Stomach (tissue), 9 donors: ENCODE measurements around the gene ISOC1. TPM values are rescaled to one million over a fixed set of nuclear protein-coding genes. Genes with fewer than 3 reads are reported as not detected.
A peak's percentile ranks its signal among the peaks of the same experiment; 100 is the strongest.

Source experiments
- DNase-seq, 2 donors: peaks; one replicate each; pipeline versions ENCODE4 v3.0.0 to v3.0.0-alpha.2; 2013 to 2019
- H3K27ac ChIP-seq, 5 donors: fragments of 200-600 bp in 4 of 5; sonication (generic) in 4 of 5; one replicate each; pipeline ENCODE4 v1.5.1; 2013 to 2019; ENCODE audit warnings: mild to moderate bottlenecking in 1 of 5, moderate library complexity in 1 of 5
- H3K27me3 ChIP-seq, 3 donors: fragments of 200-600 bp; sonication (generic); one replicate each; pipeline ENCODE4 v1.5.1; 2017 to 2019; ENCODE audit warnings: mixed run types in 1 of 3
- H3K36me3 ChIP-seq, 4 donors: fragments of 200-600 bp; sonication (generic); 1 replicate in 3 of 4; 2 replicates in 1 of 4; pipeline ENCODE4 v1.5.1; 2016 to 2019
- H3K4me1 ChIP-seq, 4 donors: fragments of 200-600 bp; sonication (generic); one replicate each; pipeline ENCODE4 v1.5.1; 2016 to 2019
- H3K4me3 ChIP-seq, 4 donors: fragments of 200-600 bp; sonication (generic) in 3 of 4; one replicate each; pipeline ENCODE4 v1.5.1; 2016 to 2019; ENCODE audit warnings: mild to moderate bottlenecking in 1 of 4
- H3K9me3 ChIP-seq, 4 donors: fragments of 200-600 bp; sonication (generic); one replicate each; pipeline ENCODE4 v1.5.1; 2016 to 2019
- EP300 ChIP-seq: sonication (generic); formaldehyde crosslinking; IDR thresholded peaks from one replicate; pipeline ENCODE4 v1.6.1; 2017; ENCODE audit warnings: antibody characterized with exemption
- POLR2A ChIP-seq, 4 donors: fragments of 450-650 bp; IDR thresholded peaks; one replicate each; pipeline ENCODE4 v1.6.1; 2016; ENCODE audit warnings: antibody characterized with exemption in 4 of 4, control low read depth in 2 of 4, mild to moderate bottlenecking in 1 of 4, moderate library complexity in 1 of 4
- POLR2AphosphoS5 ChIP-seq, 3 donors: sonication (generic); formaldehyde crosslinking; IDR thresholded peaks; one replicate each; pipeline ENCODE4 v1.6.1; 2016; ENCODE audit warnings: antibody characterized with exemption in 3 of 3
- WGBS, 5 donors: extraction: QIAGEN DNeasy Blood & Tissue Kit in 3 of 5; methylation state at CpG; one replicate each; pipeline versions ENCODE4 v1.1.5 to v1.1.7; 2013 to 2018; 5-methylcytosine and 5-hydroxymethylcytosine counted together
- intact Hi-C: fragments of 100-400 bp; cut with DNase I; formaldehyde crosslinking; loops from one replicate; pipeline ENCODE4 v1.15.1; 2023; ENCODE audit warnings: low total_unique reads
- polyA plus RNA-seq, 3 donors: library from polyadenylated mRNA; stranded (reverse); fragments of 200-250 nt; gene quantifications; one replicate each; pipeline ENCODE4 v1.2.3, GENCODE V29; 2013
- total RNA-seq, 5 donors: library from RNA; depleted of rRNA; stranded (reverse); fragments of >200 nt; gene quantifications; one replicate each; pipeline versions ENCODE4 v1.1.0 to v1.2.3, GENCODE V29; 2014 to 2016
- TF ChIP-seq, protein P1 (sequence below), 7 experiments: fragments of 450-650 bp in 4 of 7; fragments of 200-600 bp in 3 of 7; sonication (generic) in 3 of 7; IDR thresholded peaks; one replicate each; pipeline ENCODE4 v1.5.1; 2016 to 2019; ENCODE audit warnings: antibody characterized with exemption in 7 of 7, control low read depth in 2 of 7, mild to moderate bottlenecking in 1 of 7
- donor health status: healthy with polysubstance abuse.
- donor health status: Bipolar disorder and iron deficiency.
- donor health status: healthy.

The ISOC1 gene
- total and polyA plus RNA-seq, 8 donors: 3.1 to 39.4 (median 18.3) TPM; not detected in 1

DNA sequence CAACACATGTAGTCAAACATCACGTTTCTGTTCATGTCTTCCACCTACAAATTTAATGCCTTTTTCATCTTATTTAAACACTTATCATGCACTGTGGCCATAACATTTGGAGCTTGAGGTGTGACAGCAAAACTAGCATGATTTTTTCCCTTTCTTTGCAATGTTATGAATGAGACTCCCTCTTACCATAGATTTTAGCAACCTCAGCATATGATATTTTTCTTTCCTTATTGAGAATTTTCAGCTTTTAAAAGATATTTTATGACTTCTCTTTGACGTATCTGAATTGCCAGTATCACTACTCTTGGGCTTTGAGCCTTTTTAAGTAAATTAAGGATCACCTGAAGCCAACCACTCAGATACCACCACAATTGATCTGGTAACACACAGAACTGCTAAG is 32.7 kb upstream of the ISOC1 start:
- DNase-seq: no peak
- TF ChIP-seq, protein P1, sequence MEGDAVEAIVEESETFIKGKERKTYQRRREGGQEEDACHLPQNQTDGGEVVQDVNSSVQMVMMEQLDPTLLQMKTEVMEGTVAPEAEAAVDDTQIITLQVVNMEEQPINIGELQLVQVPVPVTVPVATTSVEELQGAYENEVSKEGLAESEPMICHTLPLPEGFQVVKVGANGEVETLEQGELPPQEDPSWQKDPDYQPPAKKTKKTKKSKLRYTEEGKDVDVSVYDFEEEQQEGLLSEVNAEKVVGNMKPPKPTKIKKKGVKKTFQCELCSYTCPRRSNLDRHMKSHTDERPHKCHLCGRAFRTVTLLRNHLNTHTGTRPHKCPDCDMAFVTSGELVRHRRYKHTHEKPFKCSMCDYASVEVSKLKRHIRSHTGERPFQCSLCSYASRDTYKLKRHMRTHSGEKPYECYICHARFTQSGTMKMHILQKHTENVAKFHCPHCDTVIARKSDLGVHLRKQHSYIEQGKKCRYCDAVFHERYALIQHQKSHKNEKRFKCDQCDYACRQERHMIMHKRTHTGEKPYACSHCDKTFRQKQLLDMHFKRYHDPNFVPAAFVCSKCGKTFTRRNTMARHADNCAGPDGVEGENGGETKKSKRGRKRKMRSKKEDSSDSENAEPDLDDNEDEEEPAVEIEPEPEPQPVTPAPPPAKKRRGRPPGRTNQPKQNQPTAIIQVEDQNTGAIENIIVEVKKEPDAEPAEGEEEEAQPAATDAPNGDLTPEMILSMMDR (IDR thresholded peaks at IDR 0.05): no peak
- TF ChIP-seq POLR2AphosphoS5 (IDR thresholded peaks at IDR 0.05) (no peak), EP300 (no peak), POLR2A (IDR thresholded peaks at IDR 0.05) (no peak)
- Histone ChIP-seq H3K4me1 (peaks cover 0 to 13% (median 0%) of the 10 kb centered on the region in 4 donors), H3K27ac (no peak overlapping the region), H3K36me3 (no peaks in the 10 kb centered on the region), H3K9me3 (peaks cover 0 to 3% (median 0%) of the 10 kb centered on the region in 4 donors), H3K27me3 (peaks cover 0 to 3% (median 0%) of the 10 kb centered on the region in 3 donors), H3K4me3 (no peak overlapping the region)
- intact Hi-C loops: no loop called here
- WGBS, 5 donors: 60 to 72% (median 64%) methylated on average over 2 of the region's 2 CpGs

DNA sequence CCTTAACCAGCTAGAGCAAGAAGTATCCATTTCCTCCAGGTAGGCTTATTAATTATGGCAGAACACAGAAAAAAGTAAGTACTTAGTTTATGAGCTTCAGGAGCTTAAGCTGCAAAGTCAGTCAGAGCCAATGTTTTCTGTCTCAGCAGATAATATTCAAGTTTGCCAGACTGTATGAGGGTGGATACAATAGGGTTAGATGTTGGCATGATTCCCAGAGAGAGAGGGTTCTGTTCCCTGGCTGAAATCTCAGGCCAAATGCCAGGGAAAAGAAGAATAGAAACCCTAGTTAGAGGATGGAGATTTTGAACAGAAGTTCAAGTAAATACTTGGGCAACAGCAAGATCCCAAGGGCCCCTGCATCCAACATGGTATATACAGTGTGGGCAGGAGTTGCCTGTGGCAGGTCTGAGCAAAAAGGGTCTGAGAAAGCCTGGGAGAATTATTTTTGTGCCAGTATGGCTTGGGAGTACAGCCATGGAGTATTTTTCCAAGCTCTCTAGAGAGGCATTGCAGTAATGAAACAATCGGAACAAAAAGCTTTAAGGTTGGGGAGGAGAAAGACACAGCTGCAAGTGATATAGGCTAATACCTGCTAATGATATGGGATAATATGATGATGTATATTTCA is 31.0 kb upstream of the ISOC1 start:
- H3K4me1 ChIP-seq: peaks cover 0 to 13% (median 0%) of the 10 kb centered on the region in 4 donors
- no peak overlapping the region for H3K27ac ChIP-seq
- 37 to 62% (median 52%) methylated on average over 1 of the region's 1 CpG for WGBS, 5 donors
- H3K9me3 ChIP-seq: no peaks in the 10 kb centered on the region
- peaks cover 0 to 3% (median 0%) of the 10 kb centered on the region in 3 donors for H3K27me3 ChIP-seq
- DNase-seq: peak in 1 of 2 donors; percentile 73
- no peak for TF ChIP-seq EP300
- no peak for TF ChIP-seq POLR2AphosphoS5 (IDR thresholded peaks at IDR 0.05)
- TF ChIP-seq, protein P1 (IDR thresholded peaks at IDR 0.05): no peak
- TF ChIP-seq POLR2A (IDR thresholded peaks at IDR 0.05): no peak
- H3K4me3 ChIP-seq: no peak overlapping the region
- intact Hi-C loops: no loop called here
- no peaks in the 10 kb centered on the region for H3K36me3 ChIP-seq

- no peaks in the 10 kb centered on the region for H3K36me3 ChIP-seq
- H3K4me3 ChIP-seq: no peak overlapping the region
- intact Hi-C loops: no loop called here
- H3K9me3 ChIP-seq: no peaks in the 10 kb centered on the region
- 76 to 90% (median 79%) methylated on average over 2 of the region's 2 CpGs for WGBS, 5 donors
- TF ChIP-seq EP300: no peak
- TF ChIP-seq POLR2AphosphoS5 (IDR thresholded peaks at IDR 0.05): no peak
- TF ChIP-seq POLR2A (IDR thresholded peaks at IDR 0.05): no peak
- TF ChIP-seq, protein P1 (IDR thresholded peaks at IDR 0.05): no peak
- peaks cover 0 to 3% (median 0%) of the 10 kb centered on the region in 3 donors for H3K27me3 ChIP-seq
- DNase-seq: no peak
- H3K27ac ChIP-seq: no peak overlapping the region
- peaks cover 0 to 13% (median 0%) of the 10 kb centered on the region in 4 donors for H3K4me1 ChIP-seq
Observed at GRCh38 chr5:129065721-129066120, 28.8 kb upstream of the ISOC1 start.

GRCh38 chr5:129067745-129068144 is 26.8 kb upstream of the ISOC1 start:
- intact Hi-C loops: no loop called here
- Histone ChIP-seq H3K27me3 (no peaks in the 10 kb centered on the region), H3K4me3 (no peak overlapping the region), H3K27ac (no peak overlapping the region), H3K9me3 (no peaks in the 10 kb centered on the region), H3K36me3 (no peaks in the 10 kb centered on the region), H3K4me1 (peaks cover 0 to 13% (median 0%) of the 10 kb centered on the region in 4 donors)
- TF ChIP-seq POLR2AphosphoS5 (IDR thresholded peaks at IDR 0.05) (no peak), POLR2A (IDR thresholded peaks at IDR 0.05) (no peak), EP300 (no peak)
- TF ChIP-seq, protein P1 (IDR thresholded peaks at IDR 0.05): no peak
- no peak for DNase-seq
